Subcutaneous abdominal adipose tissue (tissue), 5 donors: ENCODE results near the gene ZNF536.
"Not testable (repeated sequence)": the region's sequence is repeated elsewhere in the genome, so short reads cannot be mapped to it uniquely, and the experiment has no call there.

Experiments
- H3K27ac ChIP-seq: one replicate; pipeline ENCODE4 v1.7.0; 2013; ENCODE audit warnings: low read depth, mild to moderate bottlenecking, inconsistent platforms, low read length, moderate library complexity
- H3K27me3 ChIP-seq, 5 donors: one replicate each; pipeline ENCODE4 v1.7.0; 2013; ENCODE audit warnings: low read length in 5 of 5, inconsistent platforms in 1 of 5; ENCODE audit not compliant: control insufficient read depth in 5 of 5, insufficient read depth in 4 of 5
- H3K36me3 ChIP-seq, 5 donors: one replicate each; pipeline ENCODE4 v1.7.0; 2013; ENCODE audit warnings: low read length in 5 of 5; ENCODE audit not compliant: control insufficient read depth in 5 of 5, insufficient read depth in 5 of 5
- H3K4me1 ChIP-seq, 5 donors: one replicate each; pipeline ENCODE4 v1.7.0; 2013; ENCODE audit warnings: low read length in 5 of 5, mild to moderate bottlenecking in 3 of 5, moderate library complexity in 1 of 5; ENCODE audit not compliant: control insufficient read depth in 5 of 5, insufficient read depth in 5 of 5
- H3K4me3 ChIP-seq, 5 donors: one replicate each; pipeline ENCODE4 v1.7.0; 2013; ENCODE audit warnings: low read length in 5 of 5, low read depth in 1 of 5
- H3K9ac ChIP-seq, 5 donors: one replicate each; pipeline ENCODE4 v1.7.0; 2013; ENCODE audit warnings: low read length in 5 of 5, mild to moderate bottlenecking in 4 of 5, moderate library complexity in 3 of 5
- H3K9me3 ChIP-seq, 5 donors: one replicate each; pipeline ENCODE4 v1.7.0; 2013; ENCODE audit warnings: low read length in 5 of 5; ENCODE audit not compliant: control insufficient read depth in 5 of 5
- donor health status: healthy.
- donor health status: healthy.
- donor health status: healthy.
- donor health status: healthy.
- donor health status: healthy.

The ZNF536 gene

DNA sequence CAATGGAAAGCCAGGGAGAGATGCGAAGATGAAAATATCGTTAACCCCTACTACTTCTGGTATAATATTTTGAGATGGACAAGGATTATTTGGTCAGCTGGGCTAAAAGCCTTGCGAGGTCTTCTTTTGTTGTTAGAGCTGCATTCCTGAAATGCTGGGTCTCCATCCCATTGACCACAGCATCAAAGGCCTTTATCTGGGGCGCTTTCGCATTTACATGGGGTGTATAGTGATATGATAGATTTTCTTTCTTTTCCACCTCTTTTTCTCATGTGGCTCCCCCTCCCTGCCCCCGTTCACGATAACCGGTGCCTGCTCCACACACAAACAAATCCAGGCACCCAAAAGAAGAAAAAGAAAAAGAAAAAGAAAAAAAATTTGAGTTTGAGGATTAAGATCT, 77.5 kb downstream of the ZNF536 start:
- Histone ChIP-seq H3K9me3 (peaks cover 0 to 2% (median 0%) of the 10 kb centered on the region in 5 donors), H3K27me3 (peaks cover 0 to 17% (median 3%) of the 10 kb centered on the region in 5 donors), H3K36me3 (no peaks in the 10 kb centered on the region), H3K4me3 (peak overlapping the region in 4 of 5 donors; percentile 18 to 58 (median 35)), H3K27ac (no peak overlapping the region), H3K9ac (no peak overlapping the region), H3K4me1 (peaks cover 0 to 10% (median 9%) of the 10 kb centered on the region in 5 donors)

DNA sequence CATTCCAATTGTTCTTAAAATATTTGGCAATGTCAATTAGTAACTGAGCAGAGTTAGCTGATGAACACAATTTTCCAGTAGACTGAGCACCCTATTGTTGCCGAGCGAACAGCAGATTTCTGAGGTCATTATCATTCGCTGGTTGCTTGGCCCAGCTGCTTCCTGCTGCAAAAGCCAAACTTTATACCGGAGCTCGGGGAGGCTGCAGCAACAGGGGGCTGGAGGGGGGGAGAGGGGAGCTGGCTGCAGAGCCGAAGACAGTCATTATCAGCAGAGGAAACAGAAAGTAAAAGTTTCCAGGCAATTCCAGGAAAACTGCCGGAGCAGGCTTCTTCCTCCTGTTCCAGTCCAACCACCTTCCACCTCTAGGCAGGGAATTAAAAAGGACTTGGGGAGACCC, 77.9 kb downstream of the ZNF536 start:
- Histone ChIP-seq H3K27ac (no peak overlapping the region), H3K27me3 (peaks cover 0 to 17% (median 3%) of the 10 kb centered on the region in 5 donors), H3K9ac (no peak overlapping the region), H3K9me3 (peaks cover 0 to 2% (median 0%) of the 10 kb centered on the region in 5 donors), H3K36me3 (no peaks in the 10 kb centered on the region), H3K4me3 (peak overlapping the region; percentile 12 to 58 (median 35)), H3K4me1 (peaks cover 0 to 10% (median 9%) of the 10 kb centered on the region in 5 donors)

DNA sequence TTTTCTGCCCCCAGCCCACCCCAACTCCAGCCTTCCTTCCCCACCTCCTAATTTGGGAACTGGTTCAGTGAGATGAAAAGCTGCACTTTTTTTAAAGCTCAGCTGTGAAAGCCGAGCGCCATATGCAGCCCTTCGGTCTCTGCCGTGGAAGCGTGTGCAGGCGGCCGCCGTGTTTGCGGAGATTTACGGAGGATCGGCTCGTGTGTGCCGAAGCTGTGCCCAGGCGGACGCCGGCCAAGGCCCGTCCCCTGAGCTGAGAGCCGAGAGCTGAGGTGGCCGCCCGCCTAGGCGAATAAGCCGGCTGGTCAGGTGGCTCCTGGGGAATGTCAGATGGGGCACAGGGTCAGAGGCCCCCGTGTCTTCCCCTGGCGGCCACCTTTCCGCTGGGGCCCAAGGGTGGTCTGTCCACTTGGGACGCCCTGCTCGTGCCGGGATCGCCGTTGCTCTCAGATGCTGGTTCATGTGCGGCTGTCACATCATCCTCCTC, 78.7 kb downstream of the ZNF536 start:
- Histone ChIP-seq H3K27ac (no peak overlapping the region), H3K4me1 (peaks cover 0 to 10% (median 9%) of the 10 kb centered on the region in 5 donors), H3K27me3 (peaks cover 0 to 13% (median 3%) of the 10 kb centered on the region in 5 donors), H3K9ac (peak overlapping the region in 1 of 5 donors; percentile 54), H3K4me3 (peak overlapping the region in 3 of 5 donors; percentile 12 to 58 (median 51)), H3K9me3 (no peaks in the 10 kb centered on the region), H3K36me3 (no peaks in the 10 kb centered on the region)

DNA sequence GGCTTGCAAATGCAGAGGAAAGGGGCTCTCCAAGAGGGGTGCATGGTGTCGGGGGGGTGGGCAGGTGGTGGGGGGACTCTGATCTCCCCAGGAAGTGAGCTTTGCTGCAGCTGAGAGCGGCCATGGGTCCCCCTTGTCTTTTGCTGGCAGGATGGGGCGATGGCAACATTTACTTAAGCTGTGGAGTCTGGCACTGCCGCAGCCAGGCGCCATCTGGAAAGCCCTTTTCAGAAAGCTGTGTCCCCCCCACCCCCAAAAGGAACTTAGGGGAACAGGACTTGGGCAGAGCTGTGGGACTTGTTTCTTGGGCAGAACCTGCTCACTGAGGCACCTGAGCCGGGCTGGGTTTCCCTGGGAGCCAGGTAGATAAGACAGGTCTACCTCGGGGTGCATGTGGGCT, 80.7 kb downstream of the ZNF536 start:
- Histone ChIP-seq H3K27me3 (peaks cover 0 to 13% (median 3%) of the 10 kb centered on the region in 5 donors), H3K27ac (no peak overlapping the region), H3K9ac (no peak overlapping the region), H3K4me3 (no peak overlapping the region), H3K4me1 (peaks cover 0 to 10% (median 9%) of the 10 kb centered on the region in 5 donors), H3K36me3 (no peaks in the 10 kb centered on the region), H3K9me3 (no peaks in the 10 kb centered on the region)

DNA sequence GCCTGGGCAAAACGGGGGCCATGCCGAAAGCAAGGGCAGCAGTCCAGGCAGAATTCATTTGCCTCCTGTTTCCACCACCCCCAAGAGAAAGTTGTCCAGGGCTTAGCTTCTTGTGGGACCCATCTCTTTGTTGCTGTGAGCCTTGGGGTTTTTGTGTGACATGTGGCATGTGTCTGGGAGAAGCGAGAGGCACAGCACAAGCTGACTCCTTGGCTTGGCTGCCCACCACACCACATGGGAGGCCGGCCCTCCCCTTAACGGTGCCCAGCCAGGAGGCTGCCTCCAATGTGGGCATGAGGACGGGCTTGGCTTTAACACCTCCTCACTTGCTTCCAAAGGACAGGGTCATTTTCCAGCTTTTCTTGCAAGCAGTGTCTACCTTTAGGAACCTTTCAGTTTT, 81.6 kb downstream of the ZNF536 start:
- Histone ChIP-seq H3K4me1 (peaks cover 0 to 10% (median 9%) of the 10 kb centered on the region in 5 donors), H3K4me3 (no peak overlapping the region), H3K9ac (no peak overlapping the region), H3K36me3 (no peaks in the 10 kb centered on the region), H3K27me3 (peaks cover 0 to 13% (median 3%) of the 10 kb centered on the region in 5 donors), H3K27ac (no peak overlapping the region), H3K9me3 (no peaks in the 10 kb centered on the region)

DNA sequence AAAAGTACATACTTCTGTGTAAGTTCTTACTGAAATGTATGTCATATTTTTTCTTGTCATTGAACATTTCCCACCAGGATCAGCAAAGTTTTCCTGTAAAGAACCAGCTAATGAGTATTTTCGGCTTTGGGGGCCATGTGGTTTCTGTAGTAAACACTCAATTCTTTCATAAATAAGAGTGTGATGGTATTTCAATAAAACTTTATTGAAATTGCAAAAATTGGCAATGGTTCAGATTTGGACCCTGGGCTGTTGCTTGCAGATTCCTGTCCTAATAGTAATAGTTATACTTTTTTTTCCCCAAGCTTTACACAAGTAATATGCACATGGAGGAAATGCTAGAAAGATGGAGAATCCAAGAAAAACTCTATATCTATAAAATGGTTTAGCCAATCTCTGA, 83.7 kb downstream of the ZNF536 start:
- no peak overlapping the region for H3K4me3 ChIP-seq
- H3K9ac ChIP-seq: no peak overlapping the region
- H3K27me3 ChIP-seq: peaks cover 0 to 8% (median 3%) of the 10 kb centered on the region in 5 donors
- H3K27ac ChIP-seq: no peak overlapping the region
- H3K4me1 ChIP-seq: peaks cover 0 to 4% (median 0%) of the 10 kb centered on the region in 5 donors
- H3K9me3 ChIP-seq: peaks cover 0 to 12% (median 0%) of the 10 kb centered on the region in 5 donors
- no peaks in the 10 kb centered on the region for H3K36me3 ChIP-seq

DNA sequence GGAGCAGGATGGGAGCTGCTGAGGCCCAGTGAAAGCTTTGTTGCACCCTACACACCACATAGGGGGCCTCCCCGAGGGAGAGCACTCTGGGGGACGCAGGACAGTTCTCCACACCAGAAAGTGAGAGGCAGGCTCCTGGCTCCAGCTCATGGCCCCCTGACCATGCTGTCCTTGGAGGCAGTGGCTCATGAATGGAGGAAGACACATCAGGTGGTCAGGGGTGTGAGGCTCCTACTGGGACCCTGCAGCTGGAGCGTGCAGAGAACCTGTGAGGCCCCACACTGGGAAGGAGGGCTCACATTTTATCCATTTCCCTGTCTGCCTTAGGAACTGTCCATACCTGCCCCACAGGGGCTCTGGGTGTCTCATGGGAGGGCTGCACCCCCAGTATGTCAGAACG, 85.3 kb downstream of the ZNF536 start:
- Histone ChIP-seq H3K36me3 (no peaks in the 10 kb centered on the region), H3K9ac (no peak overlapping the region), H3K4me3 (no peak overlapping the region), H3K27me3 (peaks cover 0 to 5% (median 0%) of the 10 kb centered on the region in 5 donors), H3K4me1 (no peaks in the 10 kb centered on the region), H3K27ac (no peak overlapping the region), H3K9me3 (peaks cover 0 to 12% (median 0%) of the 10 kb centered on the region in 5 donors)

DNA sequence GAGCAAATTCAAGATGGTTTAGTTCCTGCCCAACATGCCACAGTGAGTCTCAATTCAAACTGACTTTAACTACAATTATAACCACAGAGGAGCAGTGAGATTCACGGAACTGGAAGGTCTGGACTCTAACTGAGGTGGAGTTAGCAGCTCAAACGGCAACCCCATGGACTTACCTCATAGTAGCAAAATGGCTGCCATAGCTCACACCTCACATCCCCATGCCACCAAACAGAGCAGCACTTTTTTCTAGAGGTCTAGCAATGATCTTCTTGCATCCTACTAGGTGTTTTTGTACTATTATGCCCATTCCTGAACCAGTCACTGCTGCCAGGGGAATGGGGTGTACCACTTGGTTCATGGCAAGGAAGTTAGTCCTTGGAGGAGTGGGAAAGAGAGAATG, 87.7 kb downstream of the ZNF536 start:
- Histone ChIP-seq H3K4me3 (no peak overlapping the region), H3K27me3 (peaks cover 0 to 10% (median 0%) of the 10 kb centered on the region in 5 donors), H3K36me3 (no peaks in the 10 kb centered on the region), H3K9me3 (peaks cover 0 to 12% (median 0%) of the 10 kb centered on the region in 5 donors), H3K27ac (no peak overlapping the region), H3K9ac (no peak overlapping the region), H3K4me1 (no peaks in the 10 kb centered on the region)

DNA sequence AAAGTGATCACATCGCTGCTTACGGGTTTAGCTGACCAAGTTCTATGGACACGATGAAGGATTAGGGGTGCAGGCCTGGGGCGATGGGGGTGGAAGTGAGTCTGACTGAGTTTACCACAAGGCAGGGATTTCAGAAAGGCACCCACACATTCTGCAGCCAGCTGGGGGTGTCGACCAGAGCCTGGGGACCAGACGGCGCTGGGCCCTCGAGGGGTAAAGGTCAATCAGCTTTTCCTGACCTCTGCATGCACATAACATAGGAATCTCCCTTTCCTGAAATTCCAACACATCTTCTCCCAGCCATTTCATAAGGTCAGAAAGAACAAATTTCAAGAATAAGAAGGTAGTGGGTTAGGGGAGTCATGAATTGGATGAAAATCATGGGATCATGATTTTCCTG, 92.0 kb downstream of the ZNF536 start:
- Histone ChIP-seq H3K9me3 (peaks cover 0 to 12% (median 0%) of the 10 kb centered on the region in 5 donors), H3K27ac (no peak overlapping the region), H3K9ac (no peak overlapping the region), H3K4me3 (no peak overlapping the region), H3K27me3 (peaks cover 0 to 7% (median 0%) of the 10 kb centered on the region in 5 donors), H3K4me1 (no peaks in the 10 kb centered on the region), H3K36me3 (no peaks in the 10 kb centered on the region)

DNA sequence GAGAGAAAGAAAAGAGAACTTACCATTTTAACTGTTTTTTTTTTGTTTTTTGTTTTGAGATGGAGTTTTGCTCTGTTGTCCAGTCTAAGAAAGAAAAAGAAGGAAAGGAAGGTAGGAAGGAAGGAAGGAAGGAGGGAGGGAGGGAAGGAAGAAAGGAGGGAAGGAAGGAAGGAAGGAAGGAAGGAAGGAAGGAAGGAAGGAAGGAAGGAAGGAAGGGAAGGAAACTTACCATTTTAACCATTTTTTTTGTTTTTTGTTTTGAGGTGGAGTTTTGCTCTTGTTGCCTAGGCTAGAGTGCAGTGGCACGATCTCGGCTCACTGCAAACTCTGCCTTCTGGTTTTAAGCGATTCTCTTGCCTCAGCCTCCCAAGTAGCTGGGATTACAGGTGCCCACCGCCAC, 94.4 kb downstream of the ZNF536 start:
- H3K27me3 ChIP-seq, H3K36me3 ChIP-seq, H3K9me3 ChIP-seq, H3K27ac ChIP-seq, H3K4me3 ChIP-seq, H3K4me1 ChIP-seq, H3K9ac ChIP-seq: not testable (repeated sequence)
